Smooth muscle cell (in vitro differentiated cells): Measurements from ENCODE around the gene TFR2. TPM values are rescaled to one million over a fixed set of nuclear protein-coding genes. Genes with fewer than 3 reads are reported as not detected.

ENCODE experiments used
- DNase-seq: peaks from one replicate; lab custom pipeline; 2025; ENCODE audit not compliant: unreplicated experiment; lab: John Stamatoyannopoulos, UW
- H2AFZ ChIP-seq: fragments of 200-600 bp; sonication (generic); 2 replicates; pipeline ENCODE4 v1.6.0; 2016; ENCODE audit warnings: antibody characterized with exemption, low read depth, mild to moderate bottlenecking
- H3F3A ChIP-seq: fragments of 200-600 bp; sonication (generic); 2 replicates; pipeline ENCODE4 v1.6.0; 2017; ENCODE audit warnings: antibody characterized with exemption, low read depth
- H3K27ac ChIP-seq: fragments of 200-600 bp; sonication (generic); 2 replicates; pipeline ENCODE4 v1.5.1; 2016; ENCODE audit warnings: low read depth, mild to moderate bottlenecking
- H3K27me3 ChIP-seq: fragments of 200-600 bp; sonication (generic); 2 replicates; pipeline ENCODE4 v1.6.1; 2016; ENCODE audit warnings: low read depth, mild to moderate bottlenecking
- H3K36me3 ChIP-seq: fragments of 200-600 bp; sonication (generic); 2 replicates; pipeline ENCODE4 v1.5.1; 2016; ENCODE audit warnings: low read depth
- H3K4me1 ChIP-seq: fragments of 200-600 bp; sonication (generic); 2 replicates; pipeline ENCODE4 v1.5.1; 2016; ENCODE audit warnings: low read depth
- H3K4me2 ChIP-seq: fragments of 200-600 bp; sonication (generic); 2 replicates; pipeline ENCODE4 v1.6.0; 2016; ENCODE audit warnings: mild to moderate bottlenecking
- H3K4me3 ChIP-seq: fragments of 200-600 bp; sonication (generic); 2 replicates; pipeline ENCODE4 v1.5.1; 2016; ENCODE audit warnings: mild to moderate bottlenecking
- H3K79me2 ChIP-seq: fragments of 200-600 bp; sonication (generic); 2 replicates; pipeline ENCODE4 v1.6.0; 2016; ENCODE audit warnings: low read depth, mild to moderate bottlenecking
- H3K9ac ChIP-seq: fragments of 200-600 bp; sonication (generic); 2 replicates; pipeline ENCODE4 v1.6.0; 2016; ENCODE audit warnings: low read depth
- H3K9me3 ChIP-seq: fragments of 200-600 bp; sonication (generic); replicated peaks from 2 replicates; pipeline ENCODE4 v1.5.1; 2016; ENCODE audit warnings: low read depth
- H4K20me1 ChIP-seq: fragments of 200-600 bp; sonication (generic); 2 replicates; pipeline ENCODE4 v1.6.0; 2016; ENCODE audit warnings: low read depth
- CTCF ChIP-seq: fragments of 200-600 bp; sonication (generic); IDR thresholded peaks from 2 replicates; pipeline ENCODE4 v1.5.1; 2017; ENCODE audit warnings: borderline replicate concordance, mild to moderate bottlenecking, antibody characterized with exemption; ENCODE audit not compliant: insufficient read depth, poor library complexity, severe bottlenecking
- WGBS: methylation state at CpG from one replicate; pipeline ENCODE4 v1.1.7; 2016; ENCODE audit warnings: low lambda C conversion rate; 5-methylcytosine and 5-hydroxymethylcytosine counted together
- polyA plus RNA-seq: library from polyadenylated mRNA; unstranded; fragments of >200 nt; fragmentation: Nextera tagmentation; extraction: Ambion mirVana; gene quantifications from 2 replicates; pipeline ENCODE4 v1.2.1, GENCODE V29; 2016
- total RNA-seq: library from RNA; depleted of rRNA; stranded (reverse); fragments of >200 nt; gene quantifications from 2 replicates; pipeline ENCODE4 v1.2.3, GENCODE V29; 2014

The TFR2 gene
- total and polyA plus RNA-seq, 2 experiments from 2014 or later: 1.9 to 3.2 TPM

- no peak for DNase-seq
- no peaks in the 10 kb centered on the region for H3K36me3 ChIP-seq
- H3K27me3 ChIP-seq: peaks cover 39% of the 10 kb centered on the region
- no peak overlapping the region for H3K4me2 ChIP-seq
- no peak overlapping the region for H3K27ac ChIP-seq
- H3K9me3 ChIP-seq: no peaks in the 10 kb centered on the region
- no peak for TF ChIP-seq CTCF
- no peaks in the 10 kb centered on the region for H3K79me2 ChIP-seq
- no peaks in the 10 kb centered on the region for H4K20me1 ChIP-seq
- no peaks in the 10 kb centered on the region for H3F3A ChIP-seq
- no peak overlapping the region for H3K9ac ChIP-seq
- no peaks in the 10 kb centered on the region for H3K4me1 ChIP-seq
- no peak overlapping the region for H2AFZ ChIP-seq
- H3K4me3 ChIP-seq: no peak overlapping the region
- 69% methylated on average over 24 of the region's 25 CpGs for WGBS
Measured at GRCh38 chr7:100654908-100655831, 13.8 kb upstream of the TFR2 start.

- no peaks in the 10 kb centered on the region for H3K36me3 ChIP-seq
- H3K4me2 ChIP-seq: no peak overlapping the region
- H4K20me1 ChIP-seq: no peaks in the 10 kb centered on the region
- 76% methylated on average over 13 of the region's 15 CpGs for WGBS
- H3K4me1 ChIP-seq: no peaks in the 10 kb centered on the region
- no peak overlapping the region for H2AFZ ChIP-seq
- no peak overlapping the region for H3K4me3 ChIP-seq
- H3K9me3 ChIP-seq: no peaks in the 10 kb centered on the region
- TF ChIP-seq CTCF: no peak
- H3K79me2 ChIP-seq: no peaks in the 10 kb centered on the region
- H3K9ac ChIP-seq: no peak overlapping the region
- peaks cover 5% of the 10 kb centered on the region for H3K27me3 ChIP-seq
- no peaks in the 10 kb centered on the region for H3F3A ChIP-seq
- no peak for DNase-seq
- H3K27ac ChIP-seq: no peak overlapping the region
Measured at GRCh38 chr7:100649826-100650565, 8.6 kb upstream of the TFR2 start.

- no peaks in the 10 kb centered on the region for H4K20me1 ChIP-seq
- no peak overlapping the region for H3K27ac ChIP-seq
- H2AFZ ChIP-seq: no peak overlapping the region
- 81% methylated on average over 8 of the region's 11 CpGs for WGBS
- no peak for TF ChIP-seq CTCF
- no peaks in the 10 kb centered on the region for H3K4me1 ChIP-seq
- no peaks in the 10 kb centered on the region for H3F3A ChIP-seq
- H3K4me3 ChIP-seq: no peak overlapping the region
- no peak overlapping the region for H3K4me2 ChIP-seq
- no peaks in the 10 kb centered on the region for H3K27me3 ChIP-seq
- no peaks in the 10 kb centered on the region for H3K36me3 ChIP-seq
- DNase-seq: no peak
- no peaks in the 10 kb centered on the region for H3K9me3 ChIP-seq
- H3K79me2 ChIP-seq: no peaks in the 10 kb centered on the region
- no peak overlapping the region for H3K9ac ChIP-seq
Measured at GRCh38 chr7:100642534-100642907, 1.2 kb upstream of the TFR2 start.
